Naive thymus-derived CD4-positive, alpha-beta T cell (primary cell): ENCODE measurements around the gene UBR3. TPM values are rescaled to one million over a fixed set of nuclear protein-coding genes. Genes with fewer than 3 reads are reported as not detected.

Experiments
- ATAC-seq: fragments of 150-1000 bp; cut with Tn5 transposase; 2 replicates; pipeline ENCODE4 v1.10.0; 2021; ENCODE audit warnings: mild to moderate bottlenecking, moderate library complexity
- CTCF ChIA-PET: fragments of 350-600 bp; sonication (Branson Sonifier 250); formaldehyde crosslinking; loops from one replicate; lab custom pipeline; 2021; ENCODE audit warnings: antibody characterized with exemption; lab: Charles Lee
- POLR2A ChIA-PET: fragments of 350-600 bp; sonication (Branson Sonifier 250); formaldehyde crosslinking; loops from one replicate; lab custom pipeline; 2021; ENCODE audit warnings: antibody characterized with exemption, inconsistent platforms; lab: Charles Lee
- DNase-seq, 9 donors: peaks; one replicate each; pipeline versions ENCODE4 v3.0.0 to v3.0.0-alpha.2; 2020 to 2022; ENCODE audit warnings: mixed read lengths in 1 of 9
- H3K27ac ChIP-seq: one replicate; pipeline ENCODE4 v1.7.0; 2013; ENCODE audit warnings: mild to moderate bottlenecking, low read depth, low read length, moderate library complexity
- H3K27me3 ChIP-seq, 2 donors: one replicate each; pipeline ENCODE4 v1.7.0; 2013; ENCODE audit warnings: low read length in 2 of 2, mild to moderate bottlenecking in 2 of 2, moderate library complexity in 2 of 2; ENCODE audit not compliant: control insufficient read depth in 2 of 2, insufficient read depth in 2 of 2
- H3K36me3 ChIP-seq, 3 experiments: 1 replicate in 2 of 3; 2 replicates in 1 of 3; pipeline ENCODE4 v1.7.0; 2013; ENCODE audit warnings: low read length in 3 of 3, mild to moderate bottlenecking in 3 of 3, moderate library complexity in 1 of 3; ENCODE audit not compliant: insufficient read depth in 3 of 3, control insufficient read depth in 2 of 3
- H3K4me1 ChIP-seq, 2 donors: one replicate each; pipeline ENCODE4 v1.7.0; 2013; ENCODE audit warnings: low read length in 2 of 2, mild to moderate bottlenecking in 2 of 2, moderate library complexity in 1 of 2; ENCODE audit not compliant: control insufficient read depth in 2 of 2, insufficient read depth in 2 of 2
- H3K4me3 ChIP-seq: 2 replicates; pipeline ENCODE4 v1.7.0; 2013; ENCODE audit warnings: mild to moderate bottlenecking, low read length
- H3K9me3 ChIP-seq, 3 experiments: 1 replicate in 2 of 3; 2 replicates in 1 of 3; pipeline ENCODE4 v1.7.0; 2013; ENCODE audit warnings: low read length in 3 of 3; ENCODE audit not compliant: control insufficient read depth in 2 of 3
- H3K27ac Mint-ChIP-seq, 9 donors: one replicate each; pipeline ENCODE4 v1.8.0; 2020 to 2022; ENCODE audit warnings: mixed read lengths in 9 of 9, mild to moderate bottlenecking in 8 of 9, moderate library complexity in 5 of 9, inconsistent platforms in 2 of 9
- H3K27me3 Mint-ChIP-seq, 5 donors: one replicate each; pipeline ENCODE4 v1.8.0; 2021 to 2022; ENCODE audit warnings: mixed read lengths in 5 of 5, mild to moderate bottlenecking in 1 of 5
- H3K36me3 Mint-ChIP-seq, 5 donors: one replicate each; pipeline ENCODE4 v1.8.0; 2020 to 2022; ENCODE audit warnings: mixed read lengths in 5 of 5, mild to moderate bottlenecking in 3 of 5, inconsistent platforms in 1 of 5
- H3K4me1 Mint-ChIP-seq, 7 donors: one replicate each; pipeline ENCODE4 v1.8.0; 2020 to 2022; ENCODE audit warnings: mixed read lengths in 7 of 7, mild to moderate bottlenecking in 3 of 7, inconsistent platforms in 1 of 7
- H3K4me3 Mint-ChIP-seq, 10 donors: one replicate each; pipeline ENCODE4 v1.8.0; 2020 to 2022; ENCODE audit warnings: mild to moderate bottlenecking in 10 of 10, mixed read lengths in 10 of 10, moderate library complexity in 6 of 10, inconsistent platforms in 2 of 10
- H3K9me3 Mint-ChIP-seq, 11 donors: one replicate each; pipeline ENCODE4 v1.8.0; 2020 to 2022; ENCODE audit warnings: mixed read lengths in 11 of 11, mild to moderate bottlenecking in 4 of 11, inconsistent platforms in 1 of 11, moderate library complexity in 1 of 11
- intact Hi-C, 2 donors: fragments of 100-400 bp; cut with micrococcal nuclease; formaldehyde crosslinking; loops; one replicate each; pipeline ENCODE4 v1.15.1; 2023
- polyA plus RNA-seq, 2 donors: library from polyadenylated mRNA; unstranded; fragments of 300-500 nt; fragmentation: Illumina TruSeq; gene quantifications; one replicate each; pipeline ENCODE4 v1.2.3, GENCODE V29; 2021
- total RNA-seq, 6 experiments: library from RNA in 5 of 6; stranded (reverse) in 5 of 6; gene quantifications; 1 replicate in 5 of 6; 2 replicates in 1 of 6; pipeline ENCODE4 v1.2.3 and lab custom pipeline; 2021 to 2026

The UBR3 gene
- total and polyA plus RNA-seq, 7 experiments from 2014 or later, result 7.7 to 48.2 (median 39.0) TPM

DNA sequence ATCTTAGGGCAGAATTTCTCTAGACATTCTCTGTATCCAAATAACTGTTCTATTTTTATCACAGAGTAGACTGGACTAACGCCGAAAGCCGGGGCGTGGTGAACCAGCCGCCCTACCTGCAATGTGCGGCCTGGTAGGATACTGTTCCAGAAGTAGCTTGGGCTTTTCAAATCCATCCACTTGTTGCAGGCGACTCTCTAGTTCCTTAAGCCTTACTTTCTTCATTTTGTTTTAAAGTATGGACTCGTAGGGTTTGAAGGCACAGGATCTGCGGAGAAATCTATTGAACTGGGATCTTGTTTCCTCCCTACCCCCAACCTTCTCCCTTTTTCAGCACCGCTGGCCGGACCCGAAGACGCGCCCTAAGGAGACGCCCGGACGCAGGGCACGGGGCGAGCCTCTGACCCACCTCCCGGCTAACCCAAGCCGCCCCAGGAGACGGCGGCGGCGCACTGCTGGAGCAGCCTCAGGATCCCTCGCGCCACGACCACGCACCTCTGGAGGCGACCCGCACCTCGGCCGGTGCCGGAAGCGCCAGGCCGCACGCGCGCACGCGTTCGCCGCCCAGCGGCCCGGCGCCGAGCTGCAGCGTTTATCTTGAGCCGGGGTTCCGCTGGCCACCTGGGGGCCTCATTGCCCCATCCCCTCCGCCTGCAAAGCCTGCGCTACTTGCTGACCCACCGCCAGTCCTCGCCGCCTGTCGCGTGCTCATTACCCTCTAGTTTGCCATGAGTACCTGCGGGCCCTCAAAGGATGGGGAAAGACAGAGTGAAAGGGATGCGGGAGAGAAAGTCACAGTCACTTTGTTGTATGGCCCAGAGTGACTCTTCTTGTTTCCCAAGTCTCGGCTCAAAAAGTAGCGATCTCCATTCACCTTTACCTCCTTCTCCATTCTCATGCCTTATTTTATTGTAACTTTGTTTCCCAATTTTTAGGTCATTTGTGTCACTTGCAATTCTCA, 2.6 kb upstream of the UBR3 start, which contains the start of gene METTL5:
Gene METTL5 (minus strand): TSS at position 533 of the 961 bp plus-strand sequence. CDS start 308 bp downstream, at position 225.
- peak within 1 kb of the TSS; percentile 82 to 99 (median 91) for H3K4me3 Mint-ChIP-seq
- H3K36me3 ChIP-seq, result no peaks in the 10 kb centered on the region
- no peaks in the 10 kb centered on the region for H3K9me3 Mint-ChIP-seq
- peak within 1 kb of the TSS; percentile 85 for H3K27ac ChIP-seq
- peak within 1 kb of the TSS; percentile 80 for H3K4me3 ChIP-seq
- H3K4me1 Mint-ChIP-seq, result peaks cover 46 to 75% (median 65%) of the 10 kb centered on the region in 7 donors
- no peaks in the 10 kb centered on the region for H3K9me3 ChIP-seq
- no peaks in the 10 kb centered on the region for H3K27me3 Mint-ChIP-seq
- H3K27me3 ChIP-seq, result no peaks in the 10 kb centered on the region
- ChIA-PET POLR2A (interaction anchor here (0.6 to 1.4 kb wide), 6 partner anchors 8 to 104 kb away, joined by 3 to 6 read pairs (median 4); partner anchors contain the start of gene SSB), CTCF (interaction anchor here (0.6 to 1.6 kb wide), 10 partner anchors 9 to 306 kb away, joined by 3 to 7 read pairs (median 3); no protein-coding TSS in a partner anchor)
- DNase-seq (peak; percentile 55 to 90 (median 71)), ATAC-seq (peak; percentile 80)
- intact Hi-C loops, result loop anchor here (1.0 to 10.0 kb wide), 10 partner anchors 26 to 1860 kb away; partner anchors contain the start of genes LRP2 (in 2 of the 2), SSB (in 2 of the 2), BBS5 (in 1 of the 2) and DYNC1I2 (in 1 of the 2)
- peaks cover 0 to 16% (median 5%) of the 10 kb centered on the region in 5 donors for H3K36me3 Mint-ChIP-seq
- peaks cover 19 to 28% of the 10 kb centered on the region in 2 donors for H3K4me1 ChIP-seq
- H3K27ac Mint-ChIP-seq, result peak within 1 kb of the TSS; percentile 84 to 96 (median 89)

DNA sequence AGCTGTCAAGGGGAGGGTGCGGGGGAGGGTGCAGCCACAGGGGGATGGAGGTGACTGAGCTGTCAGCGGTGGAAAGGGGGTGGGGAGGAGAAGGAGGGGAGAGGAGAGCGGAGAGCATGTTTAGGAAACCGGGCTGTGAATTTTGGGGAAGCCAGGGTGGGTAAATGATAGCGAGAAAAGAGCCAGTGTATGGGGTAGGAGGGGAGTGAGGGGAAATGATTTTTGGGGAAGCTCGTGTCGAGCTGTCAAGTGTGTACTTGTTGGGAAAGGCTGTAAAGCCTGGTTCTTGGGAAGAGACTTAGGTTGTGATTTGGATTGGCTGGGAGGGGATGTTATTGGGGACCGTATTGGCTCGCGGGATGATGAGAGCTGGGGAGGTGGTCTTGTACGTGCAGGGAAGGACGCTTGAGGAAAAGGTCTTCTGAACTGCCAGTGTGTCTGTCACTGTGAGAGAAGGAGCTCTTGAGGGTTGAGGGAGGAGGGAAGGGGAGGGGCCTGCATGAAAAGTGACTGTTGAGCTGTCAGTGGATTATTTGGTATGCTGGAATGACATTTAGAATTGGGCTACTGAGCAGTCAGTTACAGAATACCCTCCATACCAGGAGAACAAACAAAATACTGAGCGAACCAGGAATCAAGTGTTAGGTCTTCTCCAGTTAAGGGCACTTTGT, 1.0 kb downstream of the UBR3 start:
- peak overlapping the region; percentile 89 to 99 (median 98) for H3K4me3 Mint-ChIP-seq
- ATAC-seq (peak; percentile 43), DNase-seq (peak in 8 of 9 donors; percentile 29 to 58 (median 42))
- Histone ChIP-seq H3K27ac (peak overlapping the region; percentile 80), H3K27me3 (no peaks in the 10 kb centered on the region), H3K9me3 (no peaks in the 10 kb centered on the region), H3K4me3 (peak overlapping the region; percentile 77), H3K4me1 (peaks cover 18 to 31% of the 10 kb centered on the region in 2 donors), H3K36me3 (no peaks in the 10 kb centered on the region)
- CTCF ChIA-PET, result no interaction called here
- POLR2A ChIA-PET, result interaction anchor here (0.6 to 2.3 kb wide), 5 partner anchors 14 to 244 kb away, joined by 3 to 9 read pairs (median 4); partner anchors contain the start of genes PPIG and SSB
- H3K27me3 Mint-ChIP-seq, result no peaks in the 10 kb centered on the region
- peak overlapping the region; percentile 55 to 97 (median 91) for H3K27ac Mint-ChIP-seq
- no peaks in the 10 kb centered on the region for H3K9me3 Mint-ChIP-seq
- H3K36me3 Mint-ChIP-seq, result peaks cover 0 to 11% (median 6%) of the 10 kb centered on the region in 5 donors
- peaks cover 30 to 76% (median 62%) of the 10 kb centered on the region in 7 donors for H3K4me1 Mint-ChIP-seq
- intact Hi-C loops, result loop anchor here (1.0 to 10.0 kb wide), 6 partner anchors 100 to 1857 kb away; partner anchors contain the start of genes LRP2 (in 2 of the 2), DYNC1I2 (in 1 of the 2), GORASP2 (in 1 of the 2) and STK39 (in 1 of the 2)

DNA sequence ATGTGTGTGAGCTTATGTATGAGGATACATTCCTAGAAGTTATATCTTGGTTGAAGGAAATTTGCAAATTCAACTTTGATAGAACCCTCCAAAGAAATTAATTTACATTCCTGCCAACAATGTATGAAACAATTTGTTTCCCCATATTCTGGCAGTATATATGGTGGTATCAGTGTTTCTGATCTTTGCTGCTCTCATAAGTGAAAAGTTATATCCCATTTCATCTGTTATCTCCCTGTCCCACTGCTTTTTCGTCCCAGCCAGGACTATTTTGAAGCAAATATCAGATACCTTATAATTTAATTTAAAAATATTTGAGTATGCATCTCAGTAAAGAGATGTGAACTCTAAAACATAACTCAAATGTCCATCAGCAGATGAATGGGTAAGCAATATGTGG, 7.1 kb downstream of the UBR3 start:
- POLR2A ChIA-PET, result no interaction called here
- ATAC-seq, result no peak
- Histone ChIP-seq H3K4me1 (peaks cover 5 to 8% of the 10 kb centered on the region in 2 donors), H3K9me3 (no peaks in the 10 kb centered on the region), H3K36me3 (no peaks in the 10 kb centered on the region), H3K27ac (no peak overlapping the region), H3K27me3 (no peaks in the 10 kb centered on the region), H3K4me3 (no peak overlapping the region)
- intact Hi-C loops, result no loop called here
- DNase-seq, result no peak
- Mint-ChIP-seq H3K9me3 (no peaks in the 10 kb centered on the region), H3K4me1 (peaks cover 8 to 90% (median 69%) of the 10 kb centered on the region in 7 donors), H3K36me3 (peaks cover 0 to 14% (median 4%) of the 10 kb centered on the region in 5 donors), H3K4me3 (peak overlapping the region in 1 of 10 donors; percentile 30), H3K27me3 (no peaks in the 10 kb centered on the region), H3K27ac (no peak overlapping the region)
- CTCF ChIA-PET, result no interaction called here

DNA sequence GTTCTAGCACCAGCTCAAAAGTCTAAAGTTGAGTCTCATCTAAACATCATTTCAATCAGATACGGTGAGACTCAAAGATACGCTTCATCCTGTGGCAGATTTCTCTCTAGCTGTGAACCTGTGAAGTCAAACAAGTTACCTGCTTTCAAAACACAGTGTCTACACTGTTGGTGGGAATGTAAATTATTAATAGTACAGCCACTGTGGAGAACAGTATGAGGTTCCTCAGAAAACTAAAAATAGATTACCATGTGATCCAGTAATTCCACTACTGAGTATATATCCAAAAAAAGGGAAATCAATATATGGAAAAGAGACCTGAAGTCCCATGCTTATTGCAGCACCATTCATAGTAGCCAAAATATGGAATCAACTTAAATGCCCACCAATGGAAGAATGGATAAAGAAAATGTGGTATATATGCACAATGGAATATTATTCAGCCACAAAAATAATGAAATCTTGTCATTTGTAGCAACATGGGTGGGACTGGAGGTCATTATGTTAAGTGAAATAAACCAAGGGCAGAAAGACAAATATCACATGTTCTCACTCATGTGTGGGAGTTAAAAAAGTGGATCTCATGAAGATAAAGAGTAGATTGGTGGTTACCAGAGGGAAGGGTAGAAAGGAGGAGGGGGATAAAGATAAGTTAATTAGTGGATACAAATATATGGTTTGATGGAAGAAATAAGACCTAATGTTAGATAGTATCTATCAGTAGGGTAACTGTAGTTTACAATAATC, 11.7 kb downstream of the UBR3 start:
- ATAC-seq (no peak), DNase-seq (no peak)
- ChIA-PET CTCF (no interaction called here), POLR2A (no interaction called here)
- no peak overlapping the region for H3K4me3 ChIP-seq
- H3K36me3 ChIP-seq, result peaks cover 0 to 6% (median 0%) of the 10 kb centered on the region in 3 experiments
- Mint-ChIP-seq H3K36me3 (peaks cover 6 to 26% (median 12%) of the 10 kb centered on the region in 5 donors), H3K27me3 (no peaks in the 10 kb centered on the region), H3K27ac (peak overlapping the region in 2 of 9 donors; percentile 11 to 29), H3K4me3 (no peak overlapping the region), H3K9me3 (peaks cover 0 to 3% (median 0%) of the 10 kb centered on the region in 11 donors), H3K4me1 (peaks cover 11 to 84% (median 70%) of the 10 kb centered on the region in 7 donors)
- no peaks in the 10 kb centered on the region for H3K4me1 ChIP-seq
- H3K27ac ChIP-seq, result no peak overlapping the region
- H3K27me3 ChIP-seq, result no peaks in the 10 kb centered on the region
- intact Hi-C loops, result no loop called here
- no peaks in the 10 kb centered on the region for H3K9me3 ChIP-seq

DNA sequence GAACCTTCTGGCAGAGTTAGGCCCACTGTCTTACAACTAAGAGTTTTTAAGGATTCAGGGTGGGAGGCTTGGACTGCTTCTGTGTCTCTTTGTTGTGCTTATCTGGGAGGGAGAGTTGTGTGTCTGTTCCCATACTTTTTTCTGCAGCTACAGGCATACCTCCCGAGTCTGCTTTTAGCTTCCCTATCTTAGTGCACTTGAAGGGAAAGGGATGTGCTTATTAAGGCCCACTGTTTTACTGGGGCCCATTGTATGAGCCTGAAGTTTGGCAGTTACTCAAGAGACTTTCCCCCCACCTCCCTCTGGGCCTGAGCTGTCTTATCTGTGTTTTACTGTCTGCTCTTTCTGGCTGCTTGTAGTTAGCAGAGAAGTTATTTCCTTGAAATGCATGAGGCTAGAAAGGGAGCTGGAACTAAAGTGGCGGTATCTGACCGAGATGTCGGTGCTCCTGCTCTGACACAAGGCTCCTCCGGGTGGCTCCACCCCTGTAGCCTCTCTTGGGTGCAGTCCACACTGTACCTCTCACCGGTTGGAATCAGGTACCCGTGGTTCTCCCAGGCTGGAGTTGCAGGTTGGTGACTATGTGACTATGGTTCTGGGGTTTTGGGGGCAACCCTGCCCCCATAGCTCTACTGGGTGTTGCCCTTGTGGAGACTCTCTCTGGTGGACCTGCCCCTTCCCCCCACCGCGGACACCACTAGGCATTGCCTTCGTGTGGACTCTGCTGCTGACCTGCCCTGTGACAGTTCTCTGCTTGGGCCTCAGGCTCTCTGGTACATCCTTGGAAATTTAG, 12.9 kb downstream of the UBR3 start:
- no peaks in the 10 kb centered on the region for H3K9me3 ChIP-seq
- Mint-ChIP-seq H3K4me1 (peaks cover 6 to 83% (median 67%) of the 10 kb centered on the region in 7 donors), H3K27me3 (no peaks in the 10 kb centered on the region), H3K36me3 (peaks cover 6 to 33% (median 13%) of the 10 kb centered on the region in 5 donors), H3K9me3 (peaks cover 0 to 3% (median 0%) of the 10 kb centered on the region in 11 donors), H3K27ac (peak overlapping the region in 3 of 9 donors; percentile 29 to 42 (median 36)), H3K4me3 (no peak overlapping the region)
- DNase-seq (no peak), ATAC-seq (no peak)
- intact Hi-C loops, result no loop called here
- CTCF ChIA-PET, result no interaction called here
- no peak overlapping the region for H3K4me3 ChIP-seq
- H3K36me3 ChIP-seq, result peaks cover 0 to 6% (median 0%) of the 10 kb centered on the region in 3 experiments
- H3K27me3 ChIP-seq, result no peaks in the 10 kb centered on the region
- POLR2A ChIA-PET, result no interaction called here
- H3K27ac ChIP-seq, result peak overlapping the region; percentile 35
- no peaks in the 10 kb centered on the region for H3K4me1 ChIP-seq
